KOPT-K1 (cell line): ENCODE measurements around the gene RGCC.
"Not testable (repeated sequence)": the region's sequence is repeated elsewhere in the genome, so short reads cannot be mapped to it uniquely, and the experiment has no call there.

Experiments used
- H3K27ac ChIP-seq: fragments of 200-600 bp; sonication (generic); 2 replicates; pipeline ENCODE4 v1.5.1; 2016; ENCODE audit warnings: antibody characterized with exemption, mild to moderate bottlenecking, low read depth, low read length; ENCODE audit not compliant: poor library complexity, severe bottlenecking
- H3K36me3 ChIP-seq: fragments of 200-600 bp; sonication (generic); 2 replicates; pipeline ENCODE4 v1.5.1; 2017; ENCODE audit warnings: antibody characterized with exemption, mild to moderate bottlenecking, low read length, moderate library complexity; ENCODE audit not compliant: insufficient read depth
- H3K9me3 ChIP-seq: fragments of 200-600 bp; sonication (generic); 2 replicates; pipeline ENCODE4 v1.5.1; 2017; ENCODE audit warnings: antibody characterized with exemption, low read length, mild to moderate bottlenecking; ENCODE audit not compliant: insufficient read depth, poor library complexity, severe bottlenecking

The RGCC gene

GRCh38 chr13:41426047-41426446, 31.3 kb upstream of the RGCC start:
- H3K27ac ChIP-seq = no peak overlapping the region

DNA sequence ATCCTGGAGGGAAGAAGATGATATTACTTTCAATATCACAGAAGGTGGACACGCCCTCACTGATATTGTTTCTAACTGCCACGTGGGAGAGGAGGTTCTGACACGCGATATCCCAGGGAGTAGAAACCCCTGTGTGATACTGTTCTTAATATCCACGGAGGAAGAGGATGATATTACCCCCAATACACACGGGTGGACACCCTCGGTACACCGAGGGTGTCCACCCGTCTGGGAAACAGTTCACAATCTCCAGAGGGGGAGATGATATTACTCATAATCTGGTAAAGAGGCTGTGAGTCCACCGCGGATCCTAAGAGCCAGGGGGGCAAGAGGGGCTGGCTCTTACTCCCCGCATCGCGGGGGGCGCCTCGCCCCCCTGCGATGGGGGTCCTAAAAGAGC, 29.7 kb upstream of the RGCC start:
- Histone ChIP-seq H3K27ac (no peak overlapping the region), H3K36me3 (no peaks in the 10 kb centered on the region), H3K9me3 (peaks cover 19% of the 10 kb centered on the region)

More at GRCh38 chr13:41426047-41426446, 31.3 kb upstream of the RGCC start:
- Histone ChIP-seq H3K9me3 (peaks cover 19% of the 10 kb centered on the region), H3K36me3 (no peaks in the 10 kb centered on the region)

GRCh38 chr13:41428155-41428554, 29.2 kb upstream of the RGCC start:
- H3K9me3 ChIP-seq = peaks cover 19% of the 10 kb centered on the region
- no peak overlapping the region for H3K27ac ChIP-seq
- no peaks in the 10 kb centered on the region for H3K36me3 ChIP-seq

GRCh38 chr13:41434030-41434429, 23.3 kb upstream of the RGCC start:
- not testable (repeated sequence) for H3K36me3 ChIP-seq, H3K27ac ChIP-seq, H3K9me3 ChIP-seq

DNA sequence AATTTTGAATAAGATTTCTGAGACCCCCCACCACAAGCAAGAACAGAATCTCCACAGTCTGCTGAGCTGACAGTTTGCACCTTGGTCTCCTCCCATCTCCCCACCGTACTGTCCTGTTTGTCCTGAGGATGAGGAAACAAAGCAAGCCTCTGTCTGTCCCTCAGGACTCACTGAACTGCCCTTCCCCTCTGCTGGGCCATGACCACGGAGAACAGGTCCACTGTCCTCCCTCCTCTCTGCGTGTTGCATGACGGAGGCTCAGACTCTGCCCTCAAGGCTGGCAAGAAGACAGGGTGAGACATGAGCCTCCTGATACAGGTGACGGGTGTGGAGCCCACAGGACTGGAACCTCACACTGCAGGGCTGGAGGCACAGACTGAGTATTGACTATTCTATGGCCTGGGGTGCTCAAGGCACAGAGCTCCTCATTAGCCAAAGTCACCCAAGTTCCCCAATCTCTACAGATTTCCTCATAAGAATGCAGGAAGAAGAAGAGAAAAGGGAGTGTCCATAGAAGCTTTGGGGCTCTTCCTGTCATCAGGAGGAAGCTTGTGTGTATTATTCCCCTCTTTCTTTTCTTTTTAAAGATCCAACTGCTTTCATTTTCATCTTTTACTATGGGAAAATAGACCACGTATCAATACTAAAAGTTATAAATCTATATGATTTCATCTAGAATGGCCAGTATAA, 22.4 kb upstream of the RGCC start:
- Histone ChIP-seq H3K27ac (no peak overlapping the region), H3K9me3 (no peaks in the 10 kb centered on the region), H3K36me3 (no peaks in the 10 kb centered on the region)

DNA sequence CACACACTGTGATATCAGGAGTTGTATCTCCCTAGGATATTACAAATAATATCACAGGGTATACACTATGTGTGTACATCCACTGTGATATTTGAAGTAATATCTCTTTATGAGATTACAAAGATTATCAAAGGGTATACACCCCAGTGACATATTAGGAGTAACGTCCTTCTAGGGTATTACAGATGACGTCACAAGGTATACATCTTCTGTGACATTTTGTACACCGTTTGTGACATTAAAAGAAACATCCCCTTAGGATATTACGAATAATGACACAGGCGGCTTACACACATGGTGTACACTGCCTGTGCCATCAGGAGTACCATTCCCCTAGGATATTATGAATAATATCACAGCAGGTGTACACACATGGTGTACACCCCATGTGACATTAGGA, 13.4 kb upstream of the RGCC start:
- Histone ChIP-seq H3K27ac (no peak overlapping the region), H3K36me3 (no peaks in the 10 kb centered on the region), H3K9me3 (peaks cover 33% of the 10 kb centered on the region)

- no peak overlapping the region for H3K27ac ChIP-seq
- H3K9me3 ChIP-seq = peaks cover 40% of the 10 kb centered on the region
- H3K36me3 ChIP-seq = no peaks in the 10 kb centered on the region
Measured at GRCh38 chr13:41452462-41452861, 4.9 kb upstream of the RGCC start.

DNA sequence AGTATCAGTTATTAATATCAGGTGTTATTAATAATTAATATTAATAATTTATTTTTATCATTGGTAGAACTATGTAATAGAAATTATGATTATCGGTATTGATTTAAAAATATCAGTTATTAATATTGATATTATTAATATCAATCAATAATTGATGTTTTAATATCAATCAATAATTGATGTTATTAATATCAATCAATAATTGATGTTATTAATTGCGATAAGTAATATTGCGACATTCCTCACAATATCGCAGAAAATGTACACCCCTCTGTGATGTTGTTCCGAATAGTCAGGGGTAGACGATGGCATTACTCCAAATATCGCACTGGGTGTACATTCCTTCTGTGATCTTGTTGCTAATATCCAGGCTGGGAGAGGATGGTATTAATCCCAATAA, 3.7 kb upstream of the RGCC start:
- H3K27ac ChIP-seq = no peak overlapping the region

DNA sequence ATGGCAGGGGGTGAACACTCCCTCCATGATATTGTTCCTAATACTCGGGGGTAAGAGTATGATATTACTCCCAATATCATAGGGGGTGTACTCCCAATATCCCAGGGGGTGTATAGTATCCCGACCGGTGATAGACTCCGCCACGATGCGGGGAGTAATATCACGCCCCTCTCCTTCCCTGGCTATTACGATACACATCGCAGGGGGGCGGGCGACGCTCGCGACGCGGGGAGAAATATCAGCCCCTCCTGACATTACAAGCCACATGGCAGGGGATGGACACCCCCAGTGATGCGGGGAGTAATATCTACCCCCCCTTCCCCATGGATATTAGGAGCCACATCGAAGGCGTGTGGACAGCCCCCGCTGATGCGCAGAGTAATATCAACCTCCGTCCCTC, 3.2 kb upstream of the RGCC start:
- H3K9me3 ChIP-seq = peaks cover 23% of the 10 kb centered on the region
- peaks cover under 1% of the 10 kb centered on the region for H3K36me3 ChIP-seq
- no peak overlapping the region for H3K27ac ChIP-seq

More for the DNA sequence above, 3.7 kb upstream of the RGCC start:
- peaks cover 29% of the 10 kb centered on the region for H3K9me3 ChIP-seq
- H3K36me3 ChIP-seq = no peaks in the 10 kb centered on the region

GRCh38 chr13:41455725-41456419, 1.5 kb upstream of the RGCC start:
- no peak overlapping the region for H3K27ac ChIP-seq
- H3K36me3 ChIP-seq = peaks cover 4% of the 10 kb centered on the region
- H3K9me3 ChIP-seq = peaks cover 8% of the 10 kb centered on the region

GRCh38 chr13:41457589-41458186, 338 bp downstream of the RGCC start:
- peak overlapping the region; percentile 64 for H3K27ac ChIP-seq
- H3K9me3 ChIP-seq = no peaks in the 10 kb centered on the region
- peaks cover 4% of the 10 kb centered on the region for H3K36me3 ChIP-seq

DNA sequence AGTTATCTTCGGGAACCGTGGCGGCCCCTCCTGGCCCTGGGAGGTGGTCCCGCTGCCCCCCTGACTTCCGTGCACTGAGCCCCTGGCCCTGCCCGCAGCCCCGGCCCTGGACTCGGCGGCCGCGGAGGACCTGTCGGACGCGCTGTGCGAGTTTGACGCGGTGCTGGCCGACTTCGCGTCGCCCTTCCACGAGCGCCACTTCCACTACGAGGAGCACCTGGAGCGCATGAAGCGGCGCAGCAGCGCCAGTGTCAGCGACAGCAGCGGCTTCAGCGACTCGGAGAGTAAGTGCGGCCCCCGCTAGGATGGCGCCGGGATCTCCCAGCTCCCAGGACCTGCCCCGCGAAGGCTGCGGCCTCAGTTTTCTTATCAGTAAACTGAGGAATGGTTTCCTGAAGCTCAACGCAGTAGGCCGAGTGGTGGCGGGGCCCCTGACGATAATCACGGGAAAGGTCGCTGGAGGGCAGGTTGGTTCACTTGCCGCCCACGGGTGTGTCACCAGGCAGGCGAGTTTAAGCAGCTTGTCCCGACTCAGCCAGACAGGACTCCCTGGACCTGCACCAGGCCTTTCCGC, 924 bp downstream of the RGCC start:
- H3K27ac ChIP-seq = peak overlapping the region; percentile 64
- no peaks in the 10 kb centered on the region for H3K9me3 ChIP-seq
- peaks cover 4% of the 10 kb centered on the region for H3K36me3 ChIP-seq

GRCh38 chr13:41458761-41459431, 1.5 kb downstream of the RGCC start:
- Histone ChIP-seq H3K9me3 (no peaks in the 10 kb centered on the region), H3K27ac (peak overlapping the region; percentile 64), H3K36me3 (peaks cover 4% of the 10 kb centered on the region)

DNA sequence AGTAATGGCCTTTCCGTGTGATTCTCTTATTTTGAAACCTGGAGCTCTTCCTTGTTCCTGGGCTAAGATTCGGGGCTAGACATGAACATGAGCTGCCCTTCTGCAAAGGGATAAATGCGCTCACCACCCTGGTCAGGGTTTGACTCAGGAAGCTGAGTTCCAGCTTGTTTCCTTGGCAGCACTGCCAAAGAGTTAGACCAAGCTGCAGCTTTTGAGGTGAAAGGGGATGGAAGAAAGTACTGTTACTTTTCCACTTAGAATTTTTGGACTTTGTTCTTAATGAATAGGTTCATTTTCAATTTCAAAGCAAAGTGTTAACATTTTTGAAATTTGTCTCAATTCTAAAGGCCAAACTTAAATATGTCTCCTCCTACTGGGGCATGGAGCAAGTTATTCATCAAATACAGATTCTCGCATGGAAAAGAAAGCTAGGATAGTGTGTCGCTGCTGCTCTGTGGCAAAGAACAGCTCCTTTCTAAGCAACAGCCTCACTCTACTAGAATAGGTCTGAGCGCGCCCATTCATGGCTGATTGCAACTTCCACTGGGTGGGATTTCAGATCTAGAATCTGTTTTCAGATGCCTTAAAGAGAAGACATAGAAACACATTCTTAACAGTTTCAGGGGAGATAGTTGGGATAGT, 2.2 kb downstream of the RGCC start:
- H3K36me3 ChIP-seq = peaks cover 4% of the 10 kb centered on the region
- H3K9me3 ChIP-seq = no peaks in the 10 kb centered on the region
- peak overlapping the region; percentile 17 for H3K27ac ChIP-seq
